Vagina (tissue), 2 donors: ENCODE results near the gene SLU7. TPM values are rescaled to one million over a fixed set of nuclear protein-coding genes. Genes with fewer than 3 reads are reported as not detected.
A peak's percentile ranks its signal among the peaks of the same experiment; 100 is the strongest.

ENCODE experiments used
- DNase-seq, 2 donors: peaks; one replicate each; pipeline ENCODE4 v3.0.0-alpha.2; 2017; ENCODE audit errors: extremely low spot score in 2 of 2
- H3K27ac ChIP-seq: fragments of 200-600 bp; sonication (generic); one replicate; pipeline ENCODE4 v1.5.1; 2019
- H3K27me3 ChIP-seq: fragments of 200-600 bp; sonication (generic); one replicate; pipeline ENCODE4 v1.5.1; 2019
- H3K36me3 ChIP-seq, 2 donors: fragments of 200-600 bp; sonication (generic); one replicate each; pipeline ENCODE4 v1.5.1; 2017 to 2019
- H3K4me1 ChIP-seq: fragments of 200-600 bp; sonication (generic); one replicate; pipeline ENCODE4 v1.5.1; 2019
- H3K4me3 ChIP-seq, 2 donors: fragments of 200-600 bp; sonication (generic); 1 replicate in 1 of 2; 2 replicates in 1 of 2; pipeline ENCODE4 v1.5.1; 2016 to 2019
- H3K9me3 ChIP-seq: fragments of 200-600 bp; sonication (generic); one replicate; pipeline ENCODE4 v1.5.1; 2019
- CTCF ChIP-seq, 3 experiments: fragments of 450-650 bp in 2 of 3; fragments of 200-600 bp in 1 of 3; sonication (generic) in 1 of 3; IDR thresholded peaks; one replicate each; pipeline ENCODE4 v1.5.1; 2017 to 2019; ENCODE audit warnings: antibody characterized with exemption in 3 of 3, mild to moderate bottlenecking in 2 of 3, moderate library complexity in 2 of 3
- POLR2A ChIP-seq, 2 donors: fragments of 450-650 bp; IDR thresholded peaks; one replicate each; pipeline ENCODE4 v1.6.1; 2017; ENCODE audit warnings: antibody characterized with exemption in 2 of 2, mild to moderate bottlenecking in 2 of 2, moderate library complexity in 2 of 2
- POLR2AphosphoS5 ChIP-seq, 2 donors: sonication (generic); formaldehyde crosslinking; IDR thresholded peaks; one replicate each; pipeline ENCODE4 v1.9.0; 2017; ENCODE audit warnings: antibody characterized with exemption in 2 of 2, mild to moderate bottlenecking in 2 of 2, low read depth in 1 of 2; ENCODE audit not compliant: insufficient read depth in 1 of 2
- intact Hi-C: fragments of 100-400 bp; cut with DNase I; formaldehyde crosslinking; loops from one replicate; pipeline ENCODE4 v1.15.1; 2023
- total RNA-seq: library from RNA; depleted of rRNA; stranded (reverse); fragments of >200 nt; gene quantifications from one replicate; pipeline ENCODE4 v1.2.3, GENCODE V29; 2016

Gene SLU7
- total RNA-seq, 1 donor from 2014 or later = 24.3 TPM

GRCh38 chr5:160359816-160360215, 59.1 kb downstream of the SLU7 start:
- H3K4me1 ChIP-seq = peaks cover 25% of the 10 kb centered on the region
- DNase-seq = no peak
- H3K27ac ChIP-seq = no peak overlapping the region
- TF ChIP-seq POLR2A (IDR thresholded peaks at IDR 0.05) = no peak
- TF ChIP-seq POLR2AphosphoS5 (IDR thresholded peaks at IDR 0.05; ENCODE audit: insufficient read depth in 1 of 2, low read depth in 1 of 2) = no peak
- TF ChIP-seq CTCF (IDR thresholded peaks at IDR 0.05) = no peak
- H3K36me3 ChIP-seq = no peaks in the 10 kb centered on the region
- H3K27me3 ChIP-seq = no peaks in the 10 kb centered on the region
- H3K4me3 ChIP-seq = no peak overlapping the region
- intact Hi-C loops = no loop called here
- no peaks in the 10 kb centered on the region for H3K9me3 ChIP-seq

- Histone ChIP-seq H3K36me3 (no peaks in the 10 kb centered on the region), H3K4me3 (no peak overlapping the region), H3K9me3 (no peaks in the 10 kb centered on the region), H3K27me3 (no peaks in the 10 kb centered on the region), H3K4me1 (peaks cover 25% of the 10 kb centered on the region), H3K27ac (no peak overlapping the region)
- intact Hi-C loops = no loop called here
- no peak for TF ChIP-seq CTCF (IDR thresholded peaks at IDR 0.05)
- TF ChIP-seq POLR2A (IDR thresholded peaks at IDR 0.05) = no peak
- TF ChIP-seq POLR2AphosphoS5 (IDR thresholded peaks at IDR 0.05; ENCODE audit: insufficient read depth in 1 of 2, low read depth in 1 of 2) = no peak
- no peak for DNase-seq
Observed at GRCh38 chr5:160359242-160359641, 59.6 kb downstream of the SLU7 start.

GRCh38 chr5:160357861-160358411, 60.9 kb downstream of the SLU7 start:
- H3K9me3 ChIP-seq = no peaks in the 10 kb centered on the region
- H3K4me3 ChIP-seq = no peak overlapping the region
- intact Hi-C loops = no loop called here
- H3K27ac ChIP-seq = peak overlapping the region; percentile 71
- TF ChIP-seq POLR2A (IDR thresholded peaks at IDR 0.05) (no peak), POLR2AphosphoS5 (IDR thresholded peaks at IDR 0.05; ENCODE audit: insufficient read depth in 1 of 2, low read depth in 1 of 2) (peak in 1 of 2 donors; percentile 31)
- DNase-seq = no peak
- H3K4me1 ChIP-seq = peaks cover 25% of the 10 kb centered on the region
- no peaks in the 10 kb centered on the region for H3K27me3 ChIP-seq
- H3K36me3 ChIP-seq = no peaks in the 10 kb centered on the region

GRCh38 chr5:160357394-160357793, 61.5 kb downstream of the SLU7 start:
- H3K27ac ChIP-seq = peak overlapping the region; percentile 71
- no peak overlapping the region for H3K4me3 ChIP-seq
- no peaks in the 10 kb centered on the region for H3K9me3 ChIP-seq
- no peaks in the 10 kb centered on the region for H3K27me3 ChIP-seq
- H3K4me1 ChIP-seq = peaks cover 25% of the 10 kb centered on the region
- no peak for DNase-seq
- TF ChIP-seq POLR2A (IDR thresholded peaks at IDR 0.05) (no peak), POLR2AphosphoS5 (IDR thresholded peaks at IDR 0.05; ENCODE audit: insufficient read depth in 1 of 2, low read depth in 1 of 2) (no peak), CTCF (IDR thresholded peaks at IDR 0.05) (no peak)
- intact Hi-C loops = no loop called here
- no peaks in the 10 kb centered on the region for H3K36me3 ChIP-seq

GRCh38 chr5:160356550-160357347, 62.1 kb downstream of the SLU7 start:
- H3K4me3 ChIP-seq = no peak overlapping the region
- peak overlapping the region; percentile 71 for H3K27ac ChIP-seq
- H3K9me3 ChIP-seq = no peaks in the 10 kb centered on the region
- H3K36me3 ChIP-seq = no peaks in the 10 kb centered on the region
- intact Hi-C loops = no loop called here
- no peak for TF ChIP-seq CTCF (IDR thresholded peaks at IDR 0.05)
- no peak for DNase-seq
- H3K4me1 ChIP-seq = peaks cover 25% of the 10 kb centered on the region
- H3K27me3 ChIP-seq = no peaks in the 10 kb centered on the region
